H1 (cell line): ENCODE data around the gene AGBL5. TPM values are rescaled to one million over a fixed set of nuclear protein-coding genes. Genes with fewer than 3 reads are reported as not detected.
A peak's percentile ranks its signal among the peaks of the same experiment; 100 is the strongest.

Experiments used
- ASH2L ChIP-seq: fragments of 200-600, 300-600 bp; sonication (generic); IDR thresholded peaks from one replicate; pipeline ENCODE4 v1.7.1; 2017; ENCODE audit warnings: low read length
- BCL11A ChIP-seq, 2 experiments: IDR thresholded peaks; one replicate each; pipeline ENCODE4 v1.6.1; 2011; ENCODE audit warnings: low read depth in 2 of 2, low read length in 2 of 2, mild to moderate bottlenecking in 2 of 2
- CBX5 ChIP-seq: fragments of 300-800, 300-1000 bp; sonication (generic); IDR thresholded peaks from 2 replicates; pipeline ENCODE4 v1.7.1; 2016; ENCODE audit warnings: antibody characterized with exemption, low read length, low read depth
- CHD2 ChIP-seq: IDR thresholded peaks from 2 replicates; pipeline ENCODE4 v1.6.1; 2012; ENCODE audit warnings: low read length, improper control_type of control experiment
- CTBP2 ChIP-seq: IDR thresholded peaks from 2 replicates; pipeline ENCODE4 v1.7.0; 2011; ENCODE audit warnings: borderline replicate concordance, mild to moderate bottlenecking, moderate library complexity, mixed read lengths, low read length; ENCODE audit not compliant: insufficient read depth, insufficient read length
- EGR1 ChIP-seq: IDR thresholded peaks from 2 replicates; pipeline ENCODE4 v1.6.1; 2011; ENCODE audit warnings: low read depth, low read length, borderline replicate concordance
- FOSL1 ChIP-seq: IDR thresholded peaks from 2 replicates; pipeline ENCODE4 v1.6.1; 2011; ENCODE audit warnings: mild to moderate bottlenecking, low read depth, low read length, moderate library complexity; ENCODE audit not compliant: insufficient read depth
- GTF2F1 ChIP-seq: IDR thresholded peaks from 2 replicates; pipeline ENCODE4 v1.6.1; 2012; ENCODE audit warnings: low read depth, low read length, improper control_type of control experiment, borderline replicate concordance
- HDAC2 ChIP-seq, 2 experiments: fragments of 300-600 bp in 1 of 2; sonication (generic) in 1 of 2; IDR thresholded peaks; 2 replicates each; pipeline ENCODE4 v1.6.1; 2011 to 2012; ENCODE audit warnings: low read depth in 2 of 2, low read length in 2 of 2, mild to moderate bottlenecking in 2 of 2, moderate library complexity in 2 of 2, borderline replicate concordance in 1 of 2, inconsistent platforms in 1 of 2
- JUND ChIP-seq: IDR thresholded peaks from 2 replicates; pipeline ENCODE4 v1.6.1; 2011; ENCODE audit warnings: mild to moderate bottlenecking, improper control_type of control experiment, low read length
- MAFK ChIP-seq: IDR thresholded peaks from 2 replicates; pipeline ENCODE4 v1.6.1; 2012; ENCODE audit warnings: low read depth, mild to moderate bottlenecking, improper control_type of control experiment, low read length
- NRF1 ChIP-seq: IDR thresholded peaks from 2 replicates; pipeline ENCODE4 v1.6.1; 2011; ENCODE audit warnings: mild to moderate bottlenecking, low read depth, low read length, improper control_type of control experiment
- POU5F1 ChIP-seq: IDR thresholded peaks from 2 replicates; pipeline ENCODE4 v1.6.1; 2011; ENCODE audit warnings: low read depth, mild to moderate bottlenecking, low read length, moderate library complexity
- RXRA ChIP-seq: IDR thresholded peaks from 2 replicates; pipeline ENCODE4 v1.6.1; 2011; ENCODE audit warnings: low read depth, mild to moderate bottlenecking, low read length, moderate library complexity; ENCODE audit not compliant: insufficient read depth
- SIN3A ChIP-seq, 2 experiments: IDR thresholded peaks in 1 of 2; conservative IDR thresholded peaks in 1 of 2; 2 replicates each; pipeline ENCODE4 v1.6.1; 2011 to 2012; ENCODE audit warnings: low read length in 2 of 2, improper control_type of control experiment in 1 of 2, low read depth in 1 of 2, mild to moderate bottlenecking in 1 of 2
- SIX5 ChIP-seq: IDR thresholded peaks from 2 replicates; pipeline ENCODE4 v1.6.1; 2011; ENCODE audit warnings: mild to moderate bottlenecking, low read depth, low read length
- SP4 ChIP-seq: IDR thresholded peaks from 2 replicates; pipeline ENCODE4 v1.6.1; 2012; ENCODE audit warnings: low read length, inconsistent platforms
- TBP ChIP-seq: IDR thresholded peaks from 2 replicates; pipeline ENCODE4 v1.6.1; 2011; ENCODE audit warnings: low read depth, low read length, improper control_type of control experiment
- TEAD4 ChIP-seq: IDR thresholded peaks from 2 replicates; pipeline ENCODE4 v1.6.1; 2012; ENCODE audit warnings: low read depth, low read length, inconsistent platforms, mixed read lengths
- ZNF274 ChIP-seq: IDR thresholded peaks from 2 replicates; pipeline ENCODE4 v1.7.0; 2012; ENCODE audit warnings: low read length, borderline replicate concordance; ENCODE audit errors: extremely low read depth
- polyA plus RNA-seq, 7 experiments: library from polyadenylated mRNA; depleted of rRNA in 3 of 7; stranded (reverse) in 5 of 7; unstranded in 2 of 7; fragments of >200 nt in 5 of 7; fragments of 200-250 nt in 2 of 7; gene quantifications; 1 replicate in 5 of 7; 2 replicates in 1 of 7; 4 replicates in 1 of 7; pipeline versions ENCODE4 v1.2.1 to v1.2.3, GENCODE V29; 2011 to 2013; ENCODE audit warnings: missing spikeins in 2 of 7, mixed read lengths in 2 of 7
- total RNA-seq: library from RNA; stranded (reverse); fragmentation: NEBNext Ultra II Directional; extraction: Animal tissue kit (Norgen Biotek cat#: 25700); gene quantifications from 2 replicates; pipeline ENCODE4 v1.2.1, GENCODE V29; 2021
- TF ChIP-seq, protein P1 (sequence below): IDR thresholded peaks from 2 replicates; pipeline ENCODE4 v1.6.1; 2012; ENCODE audit warnings: inconsistent platforms
- TF ChIP-seq, protein P2 (sequence below): IDR thresholded peaks from 2 replicates; pipeline ENCODE4 v1.6.1; 2011; ENCODE audit warnings: low read length, improper control_type of control experiment

Gene AGBL5
- total and polyA plus RNA-seq, 2 of the 8 experiments (the other 6 are each of a cell fraction or from before 2014, with no cell fraction given), result 45.4 to 62.0 TPM

DNA sequence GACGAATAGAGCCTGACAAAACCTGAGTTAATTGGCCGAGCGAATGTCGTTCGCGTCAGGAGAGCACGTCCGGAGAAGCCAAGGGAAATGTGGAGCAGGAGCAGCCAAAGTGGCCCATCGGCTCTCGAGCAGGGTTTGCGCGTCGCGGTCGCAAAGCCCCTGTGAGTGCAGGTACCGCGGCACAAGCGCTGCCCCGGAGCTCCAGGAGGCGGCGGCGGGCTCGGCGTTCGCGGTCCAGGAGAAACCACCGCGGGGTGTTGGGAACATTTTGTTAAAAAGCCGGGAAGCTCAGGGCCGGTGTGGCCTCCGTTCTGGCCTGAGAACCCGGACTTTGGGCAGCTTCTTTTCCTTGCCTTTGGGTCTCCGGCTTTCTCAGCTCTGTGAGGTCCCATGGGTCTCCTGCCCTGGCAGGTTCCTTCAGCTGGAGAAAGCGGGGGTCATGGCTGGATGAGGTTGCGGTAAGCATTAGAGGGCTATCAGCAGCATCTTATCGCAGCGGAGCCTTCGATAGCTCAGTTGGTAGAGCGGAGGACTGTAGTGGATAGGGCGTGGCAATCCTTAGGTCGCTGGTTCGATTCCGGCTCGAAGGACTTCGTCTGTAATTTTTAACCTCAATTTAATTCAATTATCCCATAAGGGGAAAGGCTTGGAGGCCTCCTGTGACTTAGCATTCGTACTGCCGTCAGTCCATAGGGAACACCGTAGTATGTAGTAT lies 1.0 kb upstream of the AGBL5 start (continued):
- no peak for TF ChIP-seq FOSL1
- no peak for TF ChIP-seq CTBP2
- TF ChIP-seq CHD2, result no peak
- TF ChIP-seq NRF1, result no peak; the same call in 1 of the 2 replicates
- 0 out of 2 replicates have a peak, but pooled peaks have one; percentile 4 for TF ChIP-seq EGR1
- TF ChIP-seq TBP, result peak; percentile 97
- peak in 1 of 2 experiments; percentile 2; a peak in 1 of 4 replicates for TF ChIP-seq HDAC2 (IDR thresholded peaks at IDR 0.05; ENCODE audit: borderline replicate concordance in 1 of 2, low read depth in 2 of 2, low read length in 2 of 2)
- no peak for TF ChIP-seq GTF2F1
- TF ChIP-seq SP4, result no peak
- TF ChIP-seq CBX5, result no peak
- no peak for TF ChIP-seq JUND
- TF ChIP-seq SIX5, result no peak
- TF ChIP-seq SIN3A (conservative IDR thresholded peaks at IDR 0.05 in 1 of 2, IDR thresholded peaks at IDR 0.05 in 1 of 2; ENCODE audit: low read depth in 1 of 2, low read length in 2 of 2), result no peak
- TF ChIP-seq, protein P1, sequence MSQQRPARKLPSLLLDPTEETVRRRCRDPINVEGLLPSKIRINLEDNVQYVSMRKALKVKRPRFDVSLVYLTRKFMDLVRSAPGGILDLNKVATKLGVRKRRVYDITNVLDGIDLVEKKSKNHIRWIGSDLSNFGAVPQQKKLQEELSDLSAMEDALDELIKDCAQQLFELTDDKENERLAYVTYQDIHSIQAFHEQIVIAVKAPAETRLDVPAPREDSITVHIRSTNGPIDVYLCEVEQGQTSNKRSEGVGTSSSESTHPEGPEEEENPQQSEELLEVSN, result 0 out of 2 replicates have a peak, but pooled peaks have one; percentile 53
- TF ChIP-seq MAFK, result peak; percentile 90; the same call in 1 of the 2 replicates
- no peak for TF ChIP-seq POU5F1
- peak; percentile 80 for TF ChIP-seq TEAD4
- no peak for TF ChIP-seq BCL11A (IDR thresholded peaks at IDR 0.05; ENCODE audit: low read depth in 2 of 2, low read length in 2 of 2)
- TF ChIP-seq, protein P2, sequence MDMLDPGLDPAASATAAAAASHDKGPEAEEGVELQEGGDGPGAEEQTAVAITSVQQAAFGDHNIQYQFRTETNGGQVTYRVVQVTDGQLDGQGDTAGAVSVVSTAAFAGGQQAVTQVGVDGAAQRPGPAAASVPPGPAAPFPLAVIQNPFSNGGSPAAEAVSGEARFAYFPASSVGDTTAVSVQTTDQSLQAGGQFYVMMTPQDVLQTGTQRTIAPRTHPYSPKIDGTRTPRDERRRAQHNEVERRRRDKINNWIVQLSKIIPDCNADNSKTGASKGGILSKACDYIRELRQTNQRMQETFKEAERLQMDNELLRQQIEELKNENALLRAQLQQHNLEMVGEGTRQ, result no peak
- TF ChIP-seq ASH2L, result peak; percentile 94
- TF ChIP-seq RXRA, result no peak
- no peak for TF ChIP-seq ZNF274
